Measurements from ENCODE around the gene RAB38.

RAB38 gene

GRCh38 chr11:88169471-88169870 lies 5.8 kb downstream of the RAB38 start:
- DNase-seq = no peak

- DNase-seq = no peak
Measured at GRCh38 chr11:88167853-88168252, 7.4 kb downstream of the RAB38 start.

- DNase-seq = no peak
Measured at GRCh38 chr11:88164806-88165585, 10.2 kb downstream of the RAB38 start.

- DNase-seq = no peak
Measured at GRCh38 chr11:88164320-88164719, 10.9 kb downstream of the RAB38 start.

GRCh38 chr11:88158081-88158480 lies 17.2 kb downstream of the RAB38 start:
- no peak for DNase-seq

- no peak for DNase-seq
Measured at GRCh38 chr11:88157370-88157769, 17.9 kb downstream of the RAB38 start.

GRCh38 chr11:88152381-88152780 lies 22.9 kb downstream of the RAB38 start:
- no peak for DNase-seq

GRCh38 chr11:88151709-88152265 lies 23.5 kb downstream of the RAB38 start:
- no peak for DNase-seq

- DNase-seq = no peak
Measured at GRCh38 chr11:88146106-88146505, 29.1 kb downstream of the RAB38 start.

GRCh38 chr11:88139865-88140264 lies 35.4 kb downstream of the RAB38 start:
- DNase-seq = no peak

GRCh38 chr11:88131764-88132470 lies 43.3 kb downstream of the RAB38 start:
- no peak for DNase-seq

- no peak for DNase-seq
Measured at GRCh38 chr11:88122956-88123355, 52.3 kb downstream of the RAB38 start.

GRCh38 chr11:88119561-88119960 lies 55.7 kb downstream of the RAB38 start:
- no peak for DNase-seq

GRCh38 chr11:88117281-88117858 lies 57.9 kb downstream of the RAB38 start:
- DNase-seq = no peak

GRCh38 chr11:88115828-88116755 lies 59.2 kb downstream of the RAB38 start:
- no peak for DNase-seq

- no peak for DNase-seq
Measured at GRCh38 chr11:88114486-88115045, 60.7 kb downstream of the RAB38 start.

GRCh38 chr11:88106666-88107065 lies 68.6 kb downstream of the RAB38 start:
- DNase-seq = no peak

- no peak for DNase-seq
Measured at GRCh38 chr11:88105951-88106350, 69.3 kb downstream of the RAB38 start.

GRCh38 chr11:88105526-88105925 lies 69.7 kb downstream of the RAB38 start:
- no peak for DNase-seq

- DNase-seq = no peak
Measured at GRCh38 chr11:88104408-88104807, 70.8 kb downstream of the RAB38 start.

- peak; percentile 94 for DNase-seq
Measured at GRCh38 chr11:88103337-88104206, 71.7 kb downstream of the RAB38 start.

All from islet precursor cell (in vitro differentiated cells).